SK-N-SH (cell line): Measurements from ENCODE around the gene DUOXA2. TPM values are rescaled to one million over a fixed set of nuclear protein-coding genes. Genes with fewer than 3 reads are reported as not detected.

Experiments
- CTCF ChIA-PET: fragments of 300-600, 350-600 bp; formaldehyde crosslinking; extraction: SDS; loops from one replicate; lab custom pipeline; 2021; lab: Yijun Ruan, JAX
- POLR2A ChIA-PET: fragments of 350-600 bp; sonication (Branson Sonifier 250); formaldehyde crosslinking; extraction: SDS; loops from one replicate; lab custom pipeline; 2020; ENCODE audit warnings: antibody characterized with exemption, inconsistent platforms; lab: Yijun Ruan, JAX
- DNase-seq: peaks from one replicate; pipeline ENCODE4 v3.0.0; 2012
- H2AFZ ChIP-seq: fragments of 200-600 bp; sonication (generic); 2 replicates; pipeline ENCODE4 v1.8.1; 2016; ENCODE audit warnings: antibody characterized with exemption, mild to moderate bottlenecking, low read depth
- H3F3A ChIP-seq: fragments of 200-600 bp; sonication (generic); replicated peaks from 2 replicates; pipeline ENCODE3; 2016; ENCODE audit warnings: antibody characterized with exemption, mild to moderate bottlenecking; ENCODE audit not compliant: insufficient read depth
- H3K27ac ChIP-seq, 2 experiments: fragments of 200-500 bp in 1 of 2; fragments of 200-600 bp in 1 of 2; sonication (Bioruptor generic) in 1 of 2; sonication (generic), shearing (Covaris generic) in 1 of 2; 2 replicates each; pipeline versions ENCODE4 v1.5.1 to v1.6.1; 2014 to 2016; ENCODE audit warnings: low read depth in 2 of 2, inconsistent platforms in 1 of 2, low read length in 1 of 2, mild to moderate bottlenecking in 1 of 2, mixed read lengths in 1 of 2
- H3K27me3 ChIP-seq: fragments of 200-600 bp; sonication (generic), shearing (Covaris generic); 2 replicates; pipeline ENCODE4 v1.6.1; 2016; ENCODE audit warnings: mixed run types; ENCODE audit not compliant: insufficient read depth
- H3K36me3 ChIP-seq, 2 experiments: fragments of 200-500 bp in 1 of 2; fragments of 200-600 bp in 1 of 2; sonication (Bioruptor generic) in 1 of 2; sonication (generic) in 1 of 2; replicated peaks in 1 of 2; 2 replicates each; pipeline versions ENCODE3 to v1.5.1; 2014 to 2016; ENCODE audit warnings: low read length in 1 of 2, mild to moderate bottlenecking in 1 of 2; ENCODE audit not compliant: insufficient read depth in 2 of 2, control insufficient read depth in 1 of 2
- H3K4me1 ChIP-seq, 2 experiments: fragments of 200-500 bp in 1 of 2; fragments of 200-600 bp in 1 of 2; sonication (Bioruptor generic) in 1 of 2; sonication (generic), shearing (Covaris generic) in 1 of 2; 2 replicates each; pipeline versions ENCODE4 v1.5.1 to v1.6.1; 2014 to 2016; ENCODE audit warnings: low read depth in 1 of 2, low read length in 1 of 2, mixed run types in 1 of 2; ENCODE audit not compliant: insufficient read depth in 2 of 2, control insufficient read depth in 1 of 2
- H3K4me2 ChIP-seq: fragments of 200-600 bp; sonication (generic), shearing (Covaris generic); 2 replicates; pipeline ENCODE4 v1.6.1; 2017; ENCODE audit warnings: mixed run types
- H3K4me3 ChIP-seq, 2 experiments: fragments of 200-500 bp in 1 of 2; fragments of 200-600 bp in 1 of 2; sonication (Bioruptor generic) in 1 of 2; sonication (generic), shearing (Covaris generic) in 1 of 2; 2 replicates each; pipeline versions ENCODE4 v1.5.1 to v1.8.1; 2014 to 2016; ENCODE audit warnings: low read depth in 2 of 2, inconsistent platforms in 1 of 2, low read length in 1 of 2, mild to moderate bottlenecking in 1 of 2, mixed read lengths in 1 of 2, moderate library complexity in 1 of 2
- H3K79me2 ChIP-seq: fragments of 200-600 bp; sonication (generic); 2 replicates; pipeline ENCODE4 v1.8.1; 2017; ENCODE audit warnings: mild to moderate bottlenecking; ENCODE audit not compliant: insufficient read depth
- H3K9ac ChIP-seq: fragments of 200-600 bp; sonication (generic); 2 replicates; pipeline ENCODE4 v1.6.1; 2017; ENCODE audit warnings: mixed run types
- H3K9me2 ChIP-seq: fragments of 200-600 bp; sonication (generic); 2 replicates; pipeline ENCODE4 v1.6.1; 2017; ENCODE audit warnings: mixed run types
- H3K9me3 ChIP-seq: fragments of 200-600 bp; sonication (generic); 2 replicates; pipeline ENCODE4 v1.6.1; 2017; ENCODE audit warnings: mixed run types, mild to moderate bottlenecking, moderate library complexity
- H4K20me1 ChIP-seq: fragments of 200-600 bp; sonication (generic); 2 replicates; pipeline ENCODE4 v1.6.1; 2017; ENCODE audit warnings: mild to moderate bottlenecking, mixed run types; ENCODE audit not compliant: insufficient read depth
- CHD2 ChIP-seq: fragments of 150-350 bp; IDR thresholded peaks from 2 replicates; pipeline ENCODE4 v1.6.1; 2018; ENCODE audit warnings: low read length; ENCODE audit not compliant: partially characterized antibody
- ELF1 ChIP-seq: IDR thresholded peaks from 2 replicates; pipeline ENCODE4 v1.4.0; 2012
- EP300 ChIP-seq, 2 experiments: IDR thresholded peaks; 2 replicates each; pipeline versions ENCODE4 v1.4.0 to v1.6.1; 2012; ENCODE audit warnings: borderline replicate concordance in 1 of 2, low read depth in 1 of 2, low read length in 1 of 2
- FOXJ3 ChIP-seq: sonication (generic); formaldehyde crosslinking; IDR thresholded peaks from 2 replicates; pipeline ENCODE4 v1.5.1; 2020; ENCODE audit warnings: mild to moderate bottlenecking, missing genetic modification reagents
- FOXM1 ChIP-seq: IDR thresholded peaks from 2 replicates; pipeline ENCODE4 v1.4.0; 2012; ENCODE audit warnings: low read depth, mild to moderate bottlenecking
- GATA2 ChIP-seq: sonication (generic); formaldehyde crosslinking; IDR thresholded peaks from 2 replicates; pipeline ENCODE4 v1.5.0; 2020; ENCODE audit warnings: mild to moderate bottlenecking, missing genetic modification reagents
- JUND ChIP-seq: IDR thresholded peaks from 2 replicates; pipeline ENCODE4 v1.4.0; 2012
- MEF2A ChIP-seq: IDR thresholded peaks from 2 replicates; pipeline ENCODE4 v1.4.0; 2012; ENCODE audit warnings: low read depth, borderline replicate concordance
- NFIC ChIP-seq: IDR thresholded peaks from 2 replicates; pipeline ENCODE4 v1.4.0; 2012; ENCODE audit warnings: borderline replicate concordance
- NRF1 ChIP-seq: IDR thresholded peaks from 2 replicates; pipeline ENCODE4 v1.6.1; 2012; ENCODE audit warnings: low read depth, mild to moderate bottlenecking, low read length
- POLR2AphosphoS5 ChIP-seq: IDR thresholded peaks from 2 replicates; pipeline ENCODE4 v1.6.1; 2012; ENCODE audit warnings: low read depth, low read length
- RAD21 ChIP-seq: IDR thresholded peaks from 2 replicates; pipeline ENCODE4 v1.6.1; 2012; ENCODE audit warnings: mild to moderate bottlenecking, low read length
- TAF1 ChIP-seq: IDR thresholded peaks from 2 replicates; pipeline ENCODE4 v1.6.1; 2012; ENCODE audit warnings: low read depth, mild to moderate bottlenecking, low read length, moderate library complexity, borderline replicate concordance
- TCF12 ChIP-seq: IDR thresholded peaks from 2 replicates; pipeline ENCODE4 v1.4.0; 2012
- YY1 ChIP-seq: IDR thresholded peaks from 2 replicates; pipeline ENCODE4 v1.4.0; 2012; ENCODE audit warnings: low read depth, mild to moderate bottlenecking
- WGBS: methylation state at CpG from one replicate; pipeline ENCODE4 v1.1.6; 2017; ENCODE audit warnings: low lambda C conversion rate; 5-methylcytosine and 5-hydroxymethylcytosine counted together
- polyA plus RNA-seq, 3 experiments: library from polyadenylated mRNA; depleted of rRNA; stranded (reverse); fragments of >200 nt; gene quantifications; 2 replicates each; pipeline ENCODE4 v1.2.3, GENCODE V29; 2012
- TF ChIP-seq, protein P1 (sequence below): fragments of 200-600 bp; sonication (generic); IDR thresholded peaks from 2 replicates; pipeline ENCODE4 v1.6.1; 2017; ENCODE audit warnings: antibody characterized with exemption, mild to moderate bottlenecking, moderate library complexity
- TF ChIP-seq, protein P2 (sequence below): IDR thresholded peaks from 2 replicates; pipeline ENCODE4 v1.4.0; 2012; ENCODE audit warnings: low read depth, borderline replicate concordance
- TF ChIP-seq, protein P3 (sequence below): IDR thresholded peaks from 2 replicates; pipeline ENCODE4; 2012

Gene DUOXA2
- polyA plus RNA-seq, 1 of the 3 experiments (the other 2 are of a cell fraction), result not detected

DNA sequence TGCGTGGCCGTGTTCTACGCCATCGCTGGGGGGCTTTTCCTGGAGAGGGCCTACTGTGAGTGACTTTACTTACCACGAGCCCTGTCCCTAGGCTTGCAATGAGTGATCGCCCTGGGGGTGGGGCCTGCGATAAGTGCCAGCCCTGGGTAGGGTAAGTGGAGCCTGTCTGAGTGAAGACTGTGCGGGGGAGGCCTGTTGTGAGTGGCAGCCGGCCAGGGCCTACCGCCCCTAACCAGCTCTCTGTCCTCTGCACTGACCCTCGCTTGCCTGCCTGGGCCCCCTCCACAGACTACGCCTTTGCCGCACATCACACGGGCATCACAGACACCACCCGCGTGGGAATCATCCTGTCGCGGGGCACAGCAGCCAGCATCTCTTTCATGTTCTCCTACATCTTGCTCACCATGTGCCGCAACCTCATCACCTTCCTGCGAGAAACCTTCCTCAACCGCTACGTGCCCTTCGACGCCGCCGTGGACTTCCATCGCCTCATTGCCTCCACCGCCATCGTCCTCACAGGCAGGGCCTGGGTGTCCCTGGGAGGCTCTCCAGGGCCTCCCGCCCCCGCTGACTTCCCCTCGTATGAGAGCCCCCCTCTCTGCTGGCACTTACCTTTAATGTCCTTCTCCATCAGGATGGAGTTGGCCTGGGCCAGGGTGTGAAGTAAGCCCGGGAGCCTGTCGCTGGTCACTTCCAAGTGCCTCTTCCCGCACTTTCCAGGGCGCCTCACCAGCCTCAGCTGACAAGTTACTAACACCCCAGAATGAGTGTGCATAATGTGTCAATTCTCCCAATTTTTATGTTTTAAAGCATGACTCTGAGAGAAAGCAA, 38.1 kb downstream of the DUOXA2 start:
- Histone ChIP-seq H4K20me1 (no peaks in the 10 kb centered on the region), H3F3A (no peaks in the 10 kb centered on the region), H3K4me1 (peaks cover 5 to 13% of the 10 kb centered on the region in 2 experiments; a peak in 3 of 4 replicates), H3K27me3 (no peaks in the 10 kb centered on the region), H3K4me2 (no peak overlapping the region), H3K4me3 (no peak overlapping the region), H3K27ac (no peak overlapping the region), H2AFZ (no peak overlapping the region), H3K9me2 (no peaks in the 10 kb centered on the region), H3K9ac (no peak overlapping the region), H3K9me3 (no peaks in the 10 kb centered on the region), H3K36me3 (peaks cover 0 to 3% of the 10 kb centered on the region in 2 experiments), H3K79me2 (no peaks in the 10 kb centered on the region)
- POLR2A ChIA-PET, result no interaction called here
- DNase-seq, result no peak
- WGBS, result 98% methylated on average over 23 of the region's 36 CpGs
- CTCF ChIA-PET, result interaction anchor here (0.6 to 1.2 kb wide), 2 partner anchors 34 to 267 kb away, joined by 3 to 4 read pairs; no protein-coding TSS in a partner anchor
- TF ChIP-seq NRF1, result no peak
- TF ChIP-seq NFIC, result no peak
- no peak for TF ChIP-seq TCF12
- no peak for TF ChIP-seq ELF1
- TF ChIP-seq EP300 (IDR thresholded peaks at IDR 0.05; ENCODE audit: borderline replicate concordance in 1 of 2, low read depth in 1 of 2, low read length in 1 of 2), result no peak
- no peak for TF ChIP-seq CHD2
- TF ChIP-seq FOXM1, result no peak
- TF ChIP-seq JUND, result no peak
- TF ChIP-seq FOXJ3 (CRISPR knock-in tag), result no peak
- no peak for TF ChIP-seq RAD21
- no peak for TF ChIP-seq POLR2AphosphoS5
- TF ChIP-seq, protein P1, sequence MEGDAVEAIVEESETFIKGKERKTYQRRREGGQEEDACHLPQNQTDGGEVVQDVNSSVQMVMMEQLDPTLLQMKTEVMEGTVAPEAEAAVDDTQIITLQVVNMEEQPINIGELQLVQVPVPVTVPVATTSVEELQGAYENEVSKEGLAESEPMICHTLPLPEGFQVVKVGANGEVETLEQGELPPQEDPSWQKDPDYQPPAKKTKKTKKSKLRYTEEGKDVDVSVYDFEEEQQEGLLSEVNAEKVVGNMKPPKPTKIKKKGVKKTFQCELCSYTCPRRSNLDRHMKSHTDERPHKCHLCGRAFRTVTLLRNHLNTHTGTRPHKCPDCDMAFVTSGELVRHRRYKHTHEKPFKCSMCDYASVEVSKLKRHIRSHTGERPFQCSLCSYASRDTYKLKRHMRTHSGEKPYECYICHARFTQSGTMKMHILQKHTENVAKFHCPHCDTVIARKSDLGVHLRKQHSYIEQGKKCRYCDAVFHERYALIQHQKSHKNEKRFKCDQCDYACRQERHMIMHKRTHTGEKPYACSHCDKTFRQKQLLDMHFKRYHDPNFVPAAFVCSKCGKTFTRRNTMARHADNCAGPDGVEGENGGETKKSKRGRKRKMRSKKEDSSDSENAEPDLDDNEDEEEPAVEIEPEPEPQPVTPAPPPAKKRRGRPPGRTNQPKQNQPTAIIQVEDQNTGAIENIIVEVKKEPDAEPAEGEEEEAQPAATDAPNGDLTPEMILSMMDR, result no peak
- TF ChIP-seq, protein P2, sequence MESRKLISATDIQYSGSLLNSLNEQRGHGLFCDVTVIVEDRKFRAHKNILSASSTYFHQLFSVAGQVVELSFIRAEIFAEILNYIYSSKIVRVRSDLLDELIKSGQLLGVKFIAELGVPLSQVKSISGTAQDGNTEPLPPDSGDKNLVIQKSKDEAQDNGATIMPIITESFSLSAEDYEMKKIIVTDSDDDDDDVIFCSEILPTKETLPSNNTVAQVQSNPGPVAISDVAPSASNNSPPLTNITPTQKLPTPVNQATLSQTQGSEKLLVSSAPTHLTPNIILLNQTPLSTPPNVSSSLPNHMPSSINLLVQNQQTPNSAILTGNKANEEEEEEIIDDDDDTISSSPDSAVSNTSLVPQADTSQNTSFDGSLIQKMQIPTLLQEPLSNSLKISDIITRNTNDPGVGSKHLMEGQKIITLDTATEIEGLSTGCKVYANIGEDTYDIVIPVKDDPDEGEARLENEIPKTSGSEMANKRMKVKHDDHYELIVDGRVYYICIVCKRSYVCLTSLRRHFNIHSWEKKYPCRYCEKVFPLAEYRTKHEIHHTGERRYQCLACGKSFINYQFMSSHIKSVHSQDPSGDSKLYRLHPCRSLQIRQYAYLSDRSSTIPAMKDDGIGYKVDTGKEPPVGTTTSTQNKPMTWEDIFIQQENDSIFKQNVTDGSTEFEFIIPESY, result no peak

DNA sequence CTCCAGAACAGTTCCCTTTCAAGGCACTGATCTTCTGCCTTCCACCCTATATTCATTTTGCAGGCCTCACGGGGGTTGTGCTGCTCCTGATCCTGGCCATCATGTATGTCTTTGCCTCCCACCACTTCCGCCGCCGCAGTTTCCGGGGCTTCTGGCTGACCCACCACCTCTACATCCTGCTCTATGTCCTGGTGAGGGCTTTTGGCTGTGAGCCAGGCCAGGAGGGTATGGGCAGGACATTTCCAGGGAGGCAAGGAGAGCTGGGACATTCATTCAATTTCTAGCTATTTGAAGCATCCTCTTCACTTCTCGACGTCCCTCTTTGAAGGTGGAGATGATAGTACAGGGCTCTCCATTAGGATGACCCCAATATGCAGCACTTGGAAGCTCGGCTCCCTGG, 41.6 kb downstream of the DUOXA2 start:
- no peak overlapping the region for H3K4me2 ChIP-seq
- DNase-seq, result no peak
- peaks cover 0 to 2% of the 10 kb centered on the region in 2 experiments; a peak in 1 of 4 replicates for H3K4me1 ChIP-seq
- peaks cover 0 to 3% of the 10 kb centered on the region in 2 experiments for H3K36me3 ChIP-seq
- H3K27me3 ChIP-seq, result no peaks in the 10 kb centered on the region
- H3F3A ChIP-seq, result no peaks in the 10 kb centered on the region
- H3K9me2 ChIP-seq, result no peaks in the 10 kb centered on the region
- ChIA-PET CTCF (interaction anchor here (1.1 to 10.7 kb wide), 5 partner anchors 12 to 302 kb away, joined by 5 to 226 read pairs (median 7); no protein-coding TSS in a partner anchor), POLR2A (no interaction called here)
- H3K79me2 ChIP-seq, result no peaks in the 10 kb centered on the region
- H3K4me3 ChIP-seq, result no peak overlapping the region
- no peak overlapping the region for H2AFZ ChIP-seq
- no peak overlapping the region for H3K9ac ChIP-seq
- H4K20me1 ChIP-seq, result no peaks in the 10 kb centered on the region
- WGBS, result 87% methylated on average over 8 of the region's 8 CpGs
- H3K9me3 ChIP-seq, result no peaks in the 10 kb centered on the region
- H3K27ac ChIP-seq, result no peak overlapping the region
- TF ChIP-seq TAF1 (no peak), MEF2A (no peak), GATA2 (CRISPR knock-in tag) (no peak), FOXM1 (no peak), RAD21 (no peak), YY1 (no peak)
- TF ChIP-seq, protein P2, result no peak
- TF ChIP-seq, protein P3, sequence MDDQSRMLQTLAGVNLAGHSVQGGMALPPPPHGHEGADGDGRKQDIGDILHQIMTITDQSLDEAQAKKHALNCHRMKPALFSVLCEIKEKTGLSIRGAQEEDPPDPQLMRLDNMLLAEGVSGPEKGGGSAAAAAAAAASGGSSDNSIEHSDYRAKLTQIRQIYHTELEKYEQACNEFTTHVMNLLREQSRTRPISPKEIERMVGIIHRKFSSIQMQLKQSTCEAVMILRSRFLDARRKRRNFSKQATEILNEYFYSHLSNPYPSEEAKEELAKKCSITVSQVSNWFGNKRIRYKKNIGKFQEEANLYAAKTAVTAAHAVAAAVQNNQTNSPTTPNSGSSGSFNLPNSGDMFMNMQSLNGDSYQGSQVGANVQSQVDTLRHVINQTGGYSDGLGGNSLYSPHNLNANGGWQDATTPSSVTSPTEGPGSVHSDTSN, result no peak
- TF ChIP-seq, protein P1, result no peak
